NCI-H187 treated with DMSO at 0.1 percent for 48 hours (cell line): Measurements from ENCODE around the gene CHTF18.
"Not testable (repeated sequence)": the region's sequence is repeated elsewhere in the genome, so short reads cannot be mapped to it uniquely, and the experiment has no call there.

ENCODE experiments used
- DNase-seq: peaks from one replicate; lab custom pipeline; 2025; lab: John Stamatoyannopoulos, UW

The CHTF18 gene

DNA sequence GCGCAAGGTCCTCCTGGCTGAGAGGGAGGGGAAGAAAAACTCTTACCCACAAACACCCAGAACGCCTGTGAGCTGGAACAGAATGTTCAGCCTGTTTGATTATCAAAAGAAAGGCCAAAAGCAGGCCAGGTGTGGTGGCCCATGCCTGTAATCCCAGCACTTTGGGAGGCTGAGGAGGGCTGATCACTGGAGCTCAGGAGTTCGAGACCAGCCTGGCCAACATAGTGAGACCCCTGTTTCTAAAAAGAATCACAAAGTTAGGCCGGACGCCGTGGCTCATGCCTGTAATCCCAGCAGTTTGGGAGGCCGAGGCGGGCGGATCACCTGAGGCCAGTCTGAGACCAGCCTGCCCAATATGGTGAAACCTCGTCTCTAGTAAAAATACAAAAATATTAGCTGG is 12.1 kb upstream of the CHTF18 start:
- not testable (repeated sequence) for DNase-seq

DNA sequence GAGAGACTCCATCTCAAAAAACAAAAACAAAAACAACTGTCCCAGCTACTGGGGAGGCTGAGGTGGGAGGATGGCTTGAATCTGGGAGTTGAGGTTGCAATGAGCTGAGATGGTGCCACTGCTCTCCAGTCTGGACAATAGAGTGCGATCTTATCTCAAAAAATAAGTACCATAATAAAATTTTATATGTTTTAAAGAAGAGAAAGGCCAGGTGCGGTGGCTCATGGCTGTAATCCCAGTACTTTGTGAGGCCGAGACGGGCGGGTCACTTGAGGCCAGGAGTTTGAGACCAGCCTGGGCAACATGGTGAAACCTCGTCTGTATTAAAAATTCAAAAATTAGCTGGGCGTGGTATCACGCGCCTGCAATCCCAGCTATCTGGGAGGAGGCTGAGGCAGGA is 11.6 kb upstream of the CHTF18 start:
- no peak for DNase-seq

DNA sequence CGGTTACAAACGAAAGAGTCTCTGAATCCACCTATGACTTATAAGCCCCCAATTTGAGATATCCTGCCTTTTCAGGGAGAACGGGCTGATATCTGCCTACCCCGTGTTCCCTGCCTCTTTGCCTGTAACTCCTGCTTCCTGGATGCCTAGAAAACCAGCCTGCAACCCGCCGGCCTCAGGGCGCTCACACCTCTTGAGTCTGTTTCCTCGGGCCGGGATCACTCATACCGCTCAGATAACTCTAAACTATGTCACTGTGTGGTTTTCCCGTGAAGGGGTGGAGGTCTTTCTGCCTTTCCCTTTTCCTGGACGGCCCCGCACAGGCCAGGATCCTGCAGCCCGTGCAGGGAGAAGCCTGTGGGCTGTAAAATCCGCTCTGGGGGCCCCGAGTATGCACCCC is 10.6 kb upstream of the CHTF18 start:
- no peak for DNase-seq

- no peak for DNase-seq
Observed at GRCh38 chr16:778447-778846, 10.0 kb upstream of the CHTF18 start.

GRCh38 chr16:778909-779527 is 9.4 kb upstream of the CHTF18 start:
- DNase-seq, result no peak

GRCh38 chr16:779561-779960 is 8.9 kb upstream of the CHTF18 start:
- no peak for DNase-seq

DNA sequence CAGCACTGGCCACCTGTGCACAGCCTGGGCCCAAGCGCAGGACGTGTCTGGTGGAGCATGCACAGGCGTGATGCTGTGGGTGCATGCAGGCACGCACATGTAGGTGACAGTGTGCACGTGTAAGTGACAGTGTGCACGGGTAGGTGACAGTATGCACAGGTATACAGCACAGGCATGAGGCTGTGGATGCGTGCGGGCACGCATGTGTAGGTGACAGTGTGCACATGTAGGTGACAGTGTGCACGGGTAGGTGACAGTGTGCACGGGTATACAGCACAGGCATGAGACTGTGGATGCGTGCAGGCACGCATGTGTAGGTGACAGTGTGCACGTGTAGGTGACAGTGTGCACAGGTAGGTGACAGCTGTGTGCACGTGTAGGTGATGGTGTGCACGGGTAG is 8.1 kb upstream of the CHTF18 start:
- no peak for DNase-seq

DNA sequence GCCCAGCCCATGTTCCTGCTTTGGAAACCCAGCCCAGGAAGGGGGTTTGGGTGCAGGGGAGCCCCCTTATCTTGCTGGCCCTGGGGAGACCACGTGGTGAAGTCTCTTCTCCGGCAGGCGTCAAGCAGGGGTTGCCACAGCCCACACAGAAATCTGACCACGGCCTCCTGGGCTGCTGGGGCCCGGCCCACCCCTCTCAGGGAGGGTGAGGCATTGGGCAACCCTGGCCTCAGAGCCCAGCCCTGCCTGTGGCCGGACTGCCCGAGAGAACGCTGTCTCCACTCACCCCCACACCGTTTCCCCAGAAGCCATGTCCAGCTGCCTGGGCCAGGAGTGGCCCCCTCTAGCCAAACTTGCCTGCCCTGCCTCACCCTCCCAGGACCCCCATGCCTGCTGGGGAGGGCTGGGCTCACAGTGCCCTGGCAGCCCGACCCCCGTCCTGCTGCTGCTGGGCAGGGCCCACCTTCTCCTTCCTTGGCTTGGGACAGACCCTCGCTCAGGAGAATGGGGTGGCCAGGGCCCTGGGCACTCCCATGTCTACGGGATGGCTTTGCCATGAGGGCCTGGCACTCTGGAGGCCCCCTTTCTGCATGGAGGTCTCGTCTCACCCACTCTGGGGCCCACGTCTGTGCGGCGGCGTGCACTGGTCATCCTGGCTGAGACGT is 6.9 kb upstream of the CHTF18 start:
- no peak for DNase-seq

DNA sequence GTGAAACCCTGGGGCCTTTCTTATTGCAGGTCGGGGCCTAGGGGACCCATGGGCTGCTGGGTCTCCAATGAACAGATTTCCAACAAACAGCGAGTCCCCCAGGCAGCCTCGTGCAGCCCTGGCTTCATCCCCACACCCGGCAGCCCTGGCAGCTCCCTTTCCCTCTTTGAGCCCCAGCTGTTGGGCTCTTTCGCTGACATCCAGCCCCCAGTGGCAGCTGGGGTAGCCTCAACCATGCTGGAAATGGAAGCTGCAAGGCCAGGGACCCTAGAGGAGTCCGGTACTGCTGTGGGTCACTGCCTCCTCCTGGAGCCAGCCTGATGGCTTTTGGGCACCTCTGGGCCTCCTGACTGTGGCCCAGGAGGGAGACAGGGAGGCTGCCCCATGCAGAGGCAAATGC is 6.2 kb upstream of the CHTF18 start:
- no peak for DNase-seq

DNA sequence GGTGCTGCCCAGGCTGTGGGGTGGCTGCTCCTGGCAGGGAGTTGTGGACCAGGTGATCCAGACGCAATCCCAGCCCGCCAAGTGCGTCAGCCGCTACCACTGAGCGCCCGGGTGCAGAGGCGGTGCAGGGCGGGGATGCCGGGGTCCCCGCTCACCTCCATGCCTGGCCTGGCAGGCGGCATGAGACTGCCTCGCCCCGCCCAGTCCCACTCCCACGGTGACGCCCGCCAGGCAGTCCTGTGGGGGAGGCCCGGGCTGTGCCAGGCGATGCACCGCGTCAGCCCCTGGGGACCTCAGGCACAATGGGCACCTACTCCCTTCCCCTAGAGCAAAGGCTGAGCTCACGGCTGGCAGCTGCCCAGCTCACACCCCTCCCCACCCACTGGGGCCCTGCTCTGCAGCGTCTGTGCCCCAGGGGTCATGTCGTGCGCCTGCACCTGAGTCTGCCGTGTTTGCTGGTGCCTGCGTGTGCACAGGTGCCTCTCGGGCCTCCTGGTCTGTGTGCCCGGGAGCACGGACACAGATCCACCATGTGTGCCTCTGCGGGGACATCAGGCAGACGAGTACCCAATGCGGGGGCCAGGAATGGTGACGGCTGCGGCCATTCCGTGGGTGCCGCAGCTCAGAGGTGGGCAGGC is 5.5 kb upstream of the CHTF18 start:
- no peak for DNase-seq

- no peak for DNase-seq
Observed at GRCh38 chr16:783404-784161, 4.8 kb upstream of the CHTF18 start.

- DNase-seq, result no peak
Observed at GRCh38 chr16:784431-784830, 4.0 kb upstream of the CHTF18 start.

DNA sequence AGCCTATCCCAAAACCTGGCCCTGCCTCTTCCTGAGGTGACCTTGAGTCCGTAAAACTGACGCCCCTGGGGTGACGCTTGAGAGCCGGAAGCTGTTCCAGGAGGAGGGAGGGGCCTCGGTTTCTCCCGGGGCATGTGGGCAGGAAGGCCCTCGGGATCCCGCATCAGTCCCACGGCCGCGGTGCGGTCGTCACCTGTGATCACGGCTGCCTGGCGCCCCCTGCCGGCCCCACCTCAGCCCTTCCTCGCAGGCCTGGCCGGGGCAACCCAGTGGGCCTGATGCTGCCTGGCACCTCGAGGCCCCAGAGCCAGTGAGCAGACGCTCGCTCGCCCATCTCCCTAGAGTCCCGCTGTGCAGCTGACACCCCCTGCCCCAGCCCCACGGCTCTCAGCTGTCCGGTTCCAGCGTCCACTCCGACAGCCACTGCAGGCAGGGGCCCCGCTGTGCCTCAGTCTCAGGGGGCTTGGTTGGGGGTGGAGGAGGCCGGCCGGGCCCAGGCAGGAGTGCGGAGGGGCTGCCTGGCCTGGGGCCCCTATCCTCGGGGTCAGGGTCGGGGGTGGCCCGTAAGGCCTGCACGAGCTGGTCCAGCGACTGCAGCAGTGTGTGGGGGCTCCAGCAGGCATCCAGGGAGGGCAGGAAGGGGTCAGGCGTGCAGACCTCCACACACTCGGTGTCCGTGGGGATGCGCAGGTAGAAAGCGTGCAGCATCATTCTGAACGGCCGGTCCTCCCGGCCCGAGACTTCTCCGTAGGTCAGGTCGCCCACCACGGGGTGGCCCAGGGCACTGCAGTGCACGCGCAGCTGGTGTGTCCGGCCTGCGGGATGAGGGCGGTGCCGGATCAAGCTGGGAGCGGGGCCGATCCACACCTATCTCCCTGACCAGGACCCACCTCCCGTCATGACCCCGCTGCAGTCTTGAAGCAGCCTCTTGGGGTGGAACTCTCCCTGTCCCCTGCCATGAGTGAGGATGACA is 2.6 kb upstream of the CHTF18 start:
- DNase-seq, result no peak

DNA sequence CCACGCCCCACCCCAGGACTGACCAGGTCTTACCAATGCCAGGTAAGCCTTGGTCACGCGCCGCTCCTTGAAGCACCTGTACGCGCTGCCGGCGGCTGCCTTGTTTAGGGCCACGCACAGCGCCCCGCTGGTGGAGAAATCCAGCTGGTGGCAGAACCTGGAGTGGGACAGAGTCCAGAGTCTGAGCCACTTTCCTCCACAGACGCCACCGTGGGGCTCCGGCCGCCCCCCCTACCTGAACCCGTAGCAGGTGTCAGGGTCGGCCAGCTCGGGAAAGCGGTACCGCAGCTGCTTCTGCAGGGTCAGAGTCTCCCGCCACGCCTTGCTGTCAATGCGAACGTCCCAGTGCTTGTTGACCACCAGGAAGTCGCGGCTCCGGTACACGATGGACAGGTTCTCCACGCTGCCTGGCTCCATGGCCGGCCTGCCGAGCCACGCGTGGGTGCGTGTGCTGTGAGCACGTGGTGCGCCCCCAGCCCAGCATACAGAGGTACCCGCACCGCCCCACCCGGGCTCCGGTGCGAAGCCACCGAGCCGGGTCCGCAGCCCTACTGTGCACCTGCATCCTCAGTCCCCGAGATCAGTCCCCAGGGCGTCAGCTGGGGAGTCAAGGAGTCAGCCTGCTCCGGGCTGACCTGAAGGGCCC is 976 bp upstream of the CHTF18 start:
- no peak for DNase-seq

DNA sequence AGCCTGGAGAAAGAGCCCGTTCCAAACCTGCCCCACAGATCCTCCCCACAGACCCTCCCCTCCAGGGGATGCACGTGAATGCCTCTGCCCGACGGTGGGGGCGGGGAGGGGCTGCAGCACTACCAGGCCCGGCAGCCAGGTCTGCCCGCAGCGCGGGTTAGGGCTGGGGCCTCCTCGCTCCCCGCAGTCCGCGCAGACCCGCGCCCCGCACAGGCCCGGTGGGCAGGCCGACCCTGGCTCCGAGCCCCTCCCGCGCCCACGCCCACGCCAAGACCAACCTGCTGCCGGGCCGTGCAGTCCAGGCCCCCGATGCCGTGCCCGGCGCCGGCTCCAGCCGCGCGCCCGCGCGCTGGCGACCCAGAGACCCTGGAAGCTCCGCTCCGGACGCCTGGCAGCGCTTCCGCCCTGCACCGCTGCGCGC is 432 bp upstream of the CHTF18 start, which contains the start of gene RPUSD1:
RPUSD1 (minus strand) TSS at position 404 of the 421 bp plus-strand sequence. CDS start 644 bp downstream, outside the sequence.
- no peak for DNase-seq

- no peak for DNase-seq
Observed at GRCh38 chr16:789191-789850, 901 bp downstream of the CHTF18 start.

DNA sequence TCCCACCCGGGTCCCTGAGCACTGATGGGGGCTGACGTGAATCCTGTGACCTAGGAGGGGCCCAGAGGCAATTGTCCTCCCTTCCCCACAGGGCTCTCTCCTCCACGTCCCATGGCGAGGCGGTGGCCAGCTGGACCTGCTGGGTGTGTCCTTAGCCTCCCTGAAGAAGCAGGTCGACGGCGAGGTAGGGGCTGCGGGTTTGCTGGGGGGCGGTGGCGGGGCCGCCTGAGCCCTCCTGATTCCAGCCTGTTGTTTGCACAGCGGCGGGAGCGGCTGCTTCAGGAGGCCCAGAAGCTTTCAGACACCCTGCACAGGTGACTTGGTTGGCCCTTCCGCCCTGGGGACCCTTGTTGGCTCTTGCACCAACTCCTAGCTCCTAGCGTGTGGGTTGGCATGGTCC is 1.7 kb downstream of the CHTF18 start:
- no peak for DNase-seq

- DNase-seq, result no peak
Observed at GRCh38 chr16:791131-791530, 2.7 kb downstream of the CHTF18 start.

DNA sequence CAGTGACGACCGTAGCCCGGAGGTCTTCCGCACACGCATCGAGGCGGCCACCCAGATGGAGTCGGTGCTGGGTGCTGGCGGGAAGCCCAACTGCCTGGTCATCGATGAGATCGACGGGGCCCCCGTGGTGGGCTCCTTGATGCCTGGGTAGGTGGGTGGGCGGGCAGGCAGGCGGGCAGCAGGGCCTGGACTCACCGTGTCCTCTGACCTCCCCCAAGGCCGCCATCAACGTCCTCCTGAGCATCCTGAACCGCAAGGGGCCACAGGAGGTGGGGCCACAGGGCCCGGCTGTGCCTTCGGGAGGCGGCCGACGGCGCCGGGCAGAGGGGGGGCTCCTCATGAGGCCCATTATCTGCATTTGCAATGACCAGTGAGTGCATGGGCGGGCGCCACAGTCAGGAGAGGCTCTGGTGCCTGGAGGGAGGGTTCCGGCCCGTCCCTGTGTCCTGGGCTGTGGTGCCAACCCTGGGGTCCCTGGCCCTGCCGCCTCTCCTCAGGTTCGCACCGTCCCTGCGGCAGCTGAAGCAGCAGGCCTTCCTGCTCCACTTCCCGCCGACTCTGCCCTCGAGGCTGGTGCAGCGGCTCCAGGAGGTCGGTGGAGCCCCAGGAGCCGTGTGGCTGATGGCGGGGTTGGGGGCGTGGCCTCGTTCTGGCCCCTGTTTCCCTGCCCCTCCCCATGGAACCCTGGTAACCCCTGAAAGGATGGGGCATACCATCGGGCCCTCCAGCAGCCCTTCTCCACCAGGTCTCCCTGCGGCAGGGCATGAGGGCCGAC is 4.0 kb downstream of the CHTF18 start:
- no peak for DNase-seq

GRCh38 chr16:793414-793813 is 5.0 kb downstream of the CHTF18 start:
- DNase-seq, result no peak
